ENCODE measurements around the gene ATP2A1. TPM values are rescaled to one million over a fixed set of nuclear protein-coding genes. Genes with fewer than 3 reads are reported as not detected.
A peak's percentile ranks its signal among the peaks of the same experiment; 100 is the strongest.

ATP2A1 gene
- total and polyA plus RNA-seq, 2 of the 8 experiments (the other 6 are each of a cell fraction or from before 2014, with no cell fraction given), result 1.7 to 2.4 TPM

GRCh38 chr16:28898942-28899341 lies 20.7 kb downstream of the ATP2A1 start:
- Histone ChIP-seq H3K79me2 (ENCODE audit: control insufficient read depth in 1 of 2, insufficient read depth in 2 of 2, low read length in 2 of 2) (no peaks in the 10 kb centered on the region), H3K27ac (ENCODE audit: low read depth, low read length) (no peak overlapping the region), H3K4me2 (ENCODE audit: insufficient read depth in 1 of 2, low read depth in 2 of 2, low read length in 2 of 2) (no peak overlapping the region), H4K91ac (replicated peaks; ENCODE audit: insufficient read length, low read length) (no peak overlapping the region), H3K23me2 (ENCODE audit: low read depth, low read length) (no peaks in the 10 kb centered on the region), H3K4me1 (replicated peaks in 1 of 4; ENCODE audit: control insufficient read depth in 3 of 4, insufficient read depth in 4 of 4, low read length in 3 of 4) (no peaks in the 10 kb centered on the region; a peak in 1 of 7 replicates), H3K79me1 (ENCODE audit: low read depth, low read length) (no peaks in the 10 kb centered on the region), H3K9ac (replicated peaks in 1 of 4; ENCODE audit: extremely low read depth in 1 of 4, low read depth in 3 of 4, low read length in 3 of 4) (0 out of 7 replicates have a peak overlapping the region, but pooled peaks of 1 of the 4 experiments have one; percentile 28), H2BK15ac (ENCODE audit: low read length) (no peak overlapping the region), H3K56ac (replicated peaks; ENCODE audit: insufficient read length, low read depth, low read length) (no peak overlapping the region), H2AFZ (ENCODE audit: low read length) (no peak overlapping the region), H3K18ac (ENCODE audit: extremely low read depth, low read length) (no peak overlapping the region), H3K14ac (ENCODE audit: insufficient read length) (no peak overlapping the region), H3K36me3 (ENCODE audit: control insufficient read depth in 2 of 4, insufficient read depth in 4 of 4, low read length in 3 of 4) (no peaks in the 10 kb centered on the region; a peak in 1 of 8 replicates), H2BK120ac (replicated peaks; ENCODE audit: low read depth, low read length) (no peak overlapping the region), H3K27me3 (replicated peaks in 1 of 4; ENCODE audit: control insufficient read depth in 3 of 4, extremely low read depth in 1 of 4, insufficient read depth in 3 of 4, low read length in 3 of 4) (no peaks in the 10 kb centered on the region), H3K4ac (replicated peaks; ENCODE audit: insufficient read length, low read depth, low read length) (no peak overlapping the region), H4K5ac (ENCODE audit: insufficient read length, low read depth, low read length) (no peak overlapping the region), H2AK5ac (ENCODE audit: low read depth, low read length) (no peak overlapping the region), H3K23ac (ENCODE audit: insufficient read length) (no peak overlapping the region), H2BK5ac (ENCODE audit: low read depth, low read length) (no peak overlapping the region), H3K4me3 (ENCODE audit: extremely low read depth in 1 of 4, insufficient read depth in 2 of 4, low read depth in 3 of 4, low read length in 4 of 4) (no peak overlapping the region), H2BK20ac (ENCODE audit: low read length) (no peak overlapping the region), H2BK12ac (ENCODE audit: low read depth, low read length) (no peak overlapping the region), H3K9me3 (ENCODE audit: insufficient read depth in 2 of 2, low read depth in 1 of 2, low read length in 1 of 2) (no peaks in the 10 kb centered on the region), H4K8ac (ENCODE audit: extremely low read depth, insufficient read depth, low read length) (no peak overlapping the region), H4K20me1 (replicated peaks in 1 of 2; ENCODE audit: control insufficient read depth in 1 of 2, insufficient read depth in 2 of 2, low read length in 2 of 2) (peaks cover 0 to 3% of the 10 kb centered on the region in 2 experiments)
- 78% methylated on average over 4 of the region's 4 CpGs; no CpG with 5 or more reads in 1 of the 2 experiments for WGBS, 2 experiments (ENCODE audit: extremely low coverage in 1 of 2, insufficient coverage in 1 of 2, insufficient read length in 1 of 2, insufficient replicate concordance in 2 of 2, low coverage in 1 of 2, low lambda C conversion rate in 2 of 2, missing lambda C conversion rate in 1 of 2)
- POLR2A ChIA-PET (ENCODE audit: partially characterized antibody), result interaction anchor here (1.0 to 2.7 kb wide), 5 partner anchors 9 to 19 kb away, joined by 3 to 7 read pairs (median 6); no protein-coding TSS in a partner anchor
- FAIRE-seq (no peak), DNase-seq (ENCODE audit: low read depth in 1 of 2, low spot score in 2 of 2) (no peak)
- CTCF ChIA-PET (ENCODE audit: partially characterized antibody), result interaction anchor here (1.1 kb wide), 1 partner anchor 8 kb away, joined by 3 read pairs; no protein-coding TSS in a partner anchor
- TF ChIP-seq NRF1 (IDR thresholded peaks at IDR 0.05; ENCODE audit: low read depth, low read length) (no peak), RBBP5 (IDR thresholded peaks at IDR 0.05; ENCODE audit: borderline replicate concordance, low read depth, low read length) (no peak), SRF (IDR thresholded peaks at IDR 0.05; ENCODE audit: low read depth, low read length) (no peak), EZH2 (IDR thresholded peaks at IDR 0.05; ENCODE audit: low read depth, low read length, severe bottlenecking) (no peak), PHF8 (conservative IDR thresholded peaks at IDR 0.05; ENCODE audit: low read depth, low read length) (no peak), E2F6 (IDR thresholded peaks at IDR 0.05) (no peak), CTCF (IDR thresholded peaks at IDR 0.05; ENCODE audit: control extremely low read depth in 1 of 3, insufficient read depth in 1 of 3, low read depth in 1 of 3, low read length in 3 of 3) (no peak), CHD1 (IDR thresholded peaks at IDR 0.05; ENCODE audit: low read depth, low read length) (no peak), NANOG (IDR thresholded peaks at IDR 0.05; ENCODE audit: insufficient read depth, low read depth, low read length, poor library complexity, severe bottlenecking) (no peak), SAP30 (IDR thresholded peaks at IDR 0.05; ENCODE audit: insufficient read depth, insufficient replicate concordance, low read length) (no peak)

All from H1 (cell line).